Measurements from ENCODE around the gene FAM107B.

GRCh38 chr10:14592026-14592425 lies 182.7 kb downstream of the FAM107B start:
- TF ChIP-seq REST (IDR thresholded peaks at IDR 0.05; ENCODE audit: insufficient read depth in 1 of 2, low read depth in 2 of 2, low read length in 2 of 2) (no peak), TAF1 (IDR thresholded peaks at IDR 0.05; ENCODE audit: borderline replicate concordance, insufficient read depth, low read length) (no peak), POLR2AphosphoS5 (IDR thresholded peaks at IDR 0.05; ENCODE audit: low read depth, low read length) (no peak), SIN3A (IDR thresholded peaks at IDR 0.05; ENCODE audit: borderline replicate concordance, insufficient read depth, low read length) (no peak)

Data from PFSK-1 (cell line).